ENCODE measurements around the gene SIVA1. TPM values are rescaled to one million over a fixed set of nuclear protein-coding genes. Genes with fewer than 3 reads are reported as not detected.

SIVA1 gene
- total and polyA plus RNA-seq, 2 of the 8 experiments (the other 6 are each of a cell fraction or from before 2014, with no cell fraction given) = 123 to 589 TPM

- no peak overlapping the region for H3K18ac ChIP-seq (ENCODE audit: extremely low read depth, low read length)
- no peaks in the 10 kb centered on the region for H3K79me2 ChIP-seq (ENCODE audit: control insufficient read depth in 1 of 2, insufficient read depth in 2 of 2, low read length in 2 of 2)
- H2BK120ac ChIP-seq (replicated peaks; ENCODE audit: low read depth, low read length) = no peak overlapping the region
- no peak overlapping the region for H3K4me2 ChIP-seq (ENCODE audit: insufficient read depth in 1 of 2, low read depth in 2 of 2, low read length in 2 of 2)
- no peak overlapping the region for H3K23ac ChIP-seq (ENCODE audit: insufficient read length)
- CTCF ChIA-PET (ENCODE audit: partially characterized antibody) = no interaction called here
- H4K91ac ChIP-seq (replicated peaks; ENCODE audit: insufficient read length, low read length) = no peak overlapping the region
- POLR2A ChIA-PET (ENCODE audit: partially characterized antibody) = interaction anchor here (0.8 to 1.7 kb wide), 3 partner anchors 9 to 32 kb away, joined by 3 to 4 read pairs (median 4); no protein-coding TSS in a partner anchor
- H3K4me1 ChIP-seq (replicated peaks in 1 of 4; ENCODE audit: control insufficient read depth in 3 of 4, insufficient read depth in 4 of 4, low read length in 3 of 4) = peaks cover 0 to 7% (median 2%) of the 10 kb centered on the region in 4 experiments; a peak in 3 of 7 replicates
- H3K9ac ChIP-seq (replicated peaks in 1 of 4; ENCODE audit: extremely low read depth in 1 of 4, low read depth in 3 of 4, low read length in 3 of 4) = no peak overlapping the region
- H2AK5ac ChIP-seq (ENCODE audit: low read depth, low read length) = no peak overlapping the region
- no peak overlapping the region for H3K27ac ChIP-seq (ENCODE audit: low read depth, low read length)
- no peak overlapping the region for H2AFZ ChIP-seq (ENCODE audit: low read length)
- H3K36me3 ChIP-seq (ENCODE audit: control insufficient read depth in 2 of 4, insufficient read depth in 4 of 4, low read length in 3 of 4) = peaks cover 0 to 14% (median 0%) of the 10 kb centered on the region in 4 experiments; a peak in 2 of 8 replicates
- DNase-seq (ENCODE audit: low read depth in 1 of 2, low spot score in 2 of 2) = no peak
- no peak overlapping the region for H3K14ac ChIP-seq (ENCODE audit: insufficient read length)
- H2BK12ac ChIP-seq (ENCODE audit: low read depth, low read length) = no peak overlapping the region
- no peaks in the 10 kb centered on the region; a peak in 1 of 7 replicates for H3K27me3 ChIP-seq (replicated peaks in 1 of 4; ENCODE audit: control insufficient read depth in 3 of 4, extremely low read depth in 1 of 4, insufficient read depth in 3 of 4, low read length in 3 of 4)
- H3K4ac ChIP-seq (replicated peaks; ENCODE audit: insufficient read length, low read depth, low read length) = no peak overlapping the region
- no peak overlapping the region for H3K56ac ChIP-seq (replicated peaks; ENCODE audit: insufficient read length, low read depth, low read length)
- H2BK5ac ChIP-seq (ENCODE audit: low read depth, low read length) = no peak overlapping the region
- no peaks in the 10 kb centered on the region for H3K79me1 ChIP-seq (ENCODE audit: low read depth, low read length)
- H4K8ac ChIP-seq (ENCODE audit: extremely low read depth, insufficient read depth, low read length) = no peak overlapping the region
- peaks cover 0 to 4% of the 10 kb centered on the region in 2 experiments for H4K20me1 ChIP-seq (replicated peaks in 1 of 2; ENCODE audit: control insufficient read depth in 1 of 2, insufficient read depth in 2 of 2, low read length in 2 of 2)
- H2BK20ac ChIP-seq (ENCODE audit: low read length) = no peak overlapping the region
- 87% methylated on average over 13 of the region's 15 CpGs; no CpG with 5 or more reads in 1 of the 2 experiments for WGBS, 2 experiments (ENCODE audit: extremely low coverage in 1 of 2, insufficient coverage in 1 of 2, insufficient read length in 1 of 2, insufficient replicate concordance in 2 of 2, low coverage in 1 of 2, low lambda C conversion rate in 2 of 2, missing lambda C conversion rate in 1 of 2)
- no peak overlapping the region for H4K5ac ChIP-seq (ENCODE audit: insufficient read length, low read depth, low read length)
- H3K23me2 ChIP-seq (ENCODE audit: low read depth, low read length) = peaks cover 3% of the 10 kb centered on the region; the same call in 1 of the 2 replicates
- no peak overlapping the region for H3K4me3 ChIP-seq (ENCODE audit: extremely low read depth in 1 of 4, insufficient read depth in 2 of 4, low read depth in 3 of 4, low read length in 4 of 4)
- H2BK15ac ChIP-seq (ENCODE audit: low read length) = no peak overlapping the region
- no peaks in the 10 kb centered on the region for H3K9me3 ChIP-seq (ENCODE audit: insufficient read depth in 2 of 2, low read depth in 1 of 2, low read length in 1 of 2)
- FAIRE-seq = no peak
- TF ChIP-seq ATF2 (IDR thresholded peaks at IDR 0.05; ENCODE audit: low read length) (no peak), SP1 (IDR thresholded peaks at IDR 0.05; ENCODE audit: low read depth, low read length) (no peak), NANOG (IDR thresholded peaks at IDR 0.05; ENCODE audit: insufficient read depth, low read depth, low read length, poor library complexity, severe bottlenecking) (no peak)
Observed at GRCh38 chr14:104719343-104719742, 33.6 kb upstream of the SIVA1 start.
